HCT116 (cell line): Measurements from ENCODE around the gene RNF34. TPM values are rescaled to one million over a fixed set of nuclear protein-coding genes. Genes with fewer than 3 reads are reported as not detected.

Source experiments
- ATAC-seq: fragments of 200-7000 bp; cut with Tn5 transposase; 2 replicates; pipeline ENCODE4 v1.9.1; 2020; ENCODE audit warnings: mild to moderate bottlenecking, moderate library complexity
- BruUV-seq: library from RNA; stranded (reverse); fragments of 400-500 nt; replicated peaks from 2 replicates; lab custom pipeline; 2021; lab: Mats Ljungman, UMichigan
- CTCF ChIA-PET: fragments of 300-600 bp; sonication (Branson Sonifier 250); formaldehyde crosslinking; loops from one replicate; lab custom pipeline; 2021; ENCODE audit warnings: antibody characterized with exemption; lab: Charles Lee
- POLR2A ChIA-PET: fragments of 300-600, 350-600 bp; sonication (Branson Sonifier 250); formaldehyde crosslinking; loops from one replicate; lab custom pipeline; 2021; ENCODE audit warnings: antibody characterized with exemption; lab: Charles Lee
- RAD21 ChIA-PET, 2 experiments: fragments of 300-600 bp; sonication (Branson Sonifier 250); formaldehyde crosslinking; loops; one replicate each; lab custom pipeline; 2023; ENCODE audit warnings: low total read pairs in 2 of 2; ENCODE audit not compliant: uncharacterized antibody in 2 of 2, unreplicated experiment in 2 of 2, low non-redundant PET in 1 of 2; lab: Charles Lee
- DNase-seq: peaks from one replicate; pipeline ENCODE4 v3.0.0-alpha.2; 2010; ENCODE audit warnings: low read depth, low spot score
- H2AFZ ChIP-seq: fragments of 200-600 bp; shearing (Covaris generic), sonication (generic); 2 replicates; pipeline ENCODE4 v1.6.1; 2017; ENCODE audit warnings: low read depth, mixed run types, mixed read lengths, antibody characterized with exemption, low read length; ENCODE audit not compliant: poor library complexity, severe bottlenecking
- H3K27ac ChIP-seq: 2 replicates; pipeline ENCODE4 v1.5.1; 2012; ENCODE audit warnings: low read depth, low read length
- H3K27me3 ChIP-seq: fragments of 200-600 bp; sonication (generic); 2 replicates; pipeline ENCODE4 v1.6.1; 2016; ENCODE audit warnings: mixed run types, low read length, mixed read lengths; ENCODE audit not compliant: insufficient read depth
- H3K36me3 ChIP-seq, 2 experiments: fragments of 200-500 bp in 1 of 2; fragments of 200-600 bp in 1 of 2; sonication (Bioruptor generic) in 1 of 2; sonication (generic) in 1 of 2; 2 replicates each; pipeline versions ENCODE4 v1.5.1 to v1.6.1; 2014 to 2016; ENCODE audit warnings: low read length in 2 of 2, inconsistent platforms in 1 of 2, mixed read lengths in 1 of 2, mixed run types in 1 of 2; ENCODE audit not compliant: insufficient read depth in 2 of 2, control insufficient read depth in 1 of 2
- H3K4me1 ChIP-seq, 2 experiments: fragments of 200-600 bp in 1 of 2; sonication (generic) in 1 of 2; 2 replicates each; pipeline versions ENCODE4 v1.5.1 to v1.6.1; 2012 to 2017; ENCODE audit warnings: low read length in 2 of 2, inconsistent platforms in 1 of 2, mild to moderate bottlenecking in 1 of 2, mixed read lengths in 1 of 2, mixed run types in 1 of 2, moderate library complexity in 1 of 2; ENCODE audit not compliant: insufficient read depth in 2 of 2, control insufficient read depth in 1 of 2
- H3K4me2 ChIP-seq: fragments of 200-600 bp; sonication (generic); 2 replicates; pipeline ENCODE4 v1.6.1; 2017; ENCODE audit warnings: mixed run types, low read length, mixed read lengths
- H3K4me3 ChIP-seq, 2 experiments: fragments of 200-600 bp in 1 of 2; sonication (generic) in 1 of 2; replicated peaks in 1 of 2; 2 replicates each; pipeline ENCODE4 v1.5.1; 2011 to 2016; ENCODE audit warnings: low read length in 2 of 2, control low read depth in 1 of 2, low read depth in 1 of 2, mild to moderate bottlenecking in 1 of 2, mixed read lengths in 1 of 2, mixed run types in 1 of 2
- H3K79me2 ChIP-seq: fragments of 200-600 bp; sonication (generic); 2 replicates; pipeline ENCODE4 v1.6.1; 2017; ENCODE audit warnings: mild to moderate bottlenecking, mixed run types, low read length, moderate library complexity, mixed read lengths; ENCODE audit not compliant: insufficient read depth
- H3K9ac ChIP-seq: fragments of 200-600 bp; sonication (generic); 2 replicates; pipeline ENCODE4 v1.6.1; 2016; ENCODE audit warnings: low read length, mixed read lengths
- H3K9me2 ChIP-seq: fragments of 200-600 bp; sonication (generic), shearing (Covaris generic); 2 replicates; pipeline ENCODE4 v1.6.1; 2017; ENCODE audit warnings: mixed run types, mild to moderate bottlenecking, moderate library complexity; ENCODE audit not compliant: insufficient read depth
- H3K9me3 ChIP-seq, 2 experiments: fragments of 200-500 bp in 1 of 2; fragments of 200-600 bp in 1 of 2; sonication (Bioruptor generic) in 1 of 2; sonication (generic) in 1 of 2; 2 replicates each; pipeline ENCODE4 v1.6.1; 2014 to 2017; ENCODE audit warnings: low read length in 2 of 2, mixed read lengths in 2 of 2, inconsistent platforms in 1 of 2, low read depth in 1 of 2, mild to moderate bottlenecking in 1 of 2, mixed run types in 1 of 2, moderate library complexity in 1 of 2; ENCODE audit not compliant: control insufficient read depth in 1 of 2, insufficient read depth in 1 of 2
- H4K20me1 ChIP-seq: fragments of 200-600 bp; sonication (generic), shearing (Covaris generic); 2 replicates; pipeline ENCODE4 v1.6.1; 2017; ENCODE audit warnings: mixed run types, mild to moderate bottlenecking, moderate library complexity; ENCODE audit not compliant: insufficient read depth
- CBX3 ChIP-seq: IDR thresholded peaks from 2 replicates; pipeline ENCODE4 v1.6.1; 2012; ENCODE audit warnings: low read depth
- EZH2 ChIP-seq: fragments of 200-600 bp; sonication (generic); IDR thresholded peaks from 2 replicates; pipeline ENCODE4 v1.6.1; 2017; ENCODE audit warnings: antibody characterized with exemption, mixed run types
- EZH2phosphoT487 ChIP-seq: fragments of 200-600 bp; IDR thresholded peaks from 2 replicates; pipeline ENCODE4 v1.6.1; 2018; ENCODE audit warnings: antibody characterized with exemption, borderline replicate concordance
- FOSL1 ChIP-seq: IDR thresholded peaks from 2 replicates; pipeline ENCODE4 v1.6.1; 2012; ENCODE audit warnings: low read depth
- JUND ChIP-seq: IDR thresholded peaks from 2 replicates; pipeline ENCODE4 v1.6.1; 2012
- MAX ChIP-seq: IDR thresholded peaks from 2 replicates; pipeline ENCODE4 v1.6.1; 2012
- POLR2AphosphoS5 ChIP-seq: IDR thresholded peaks from 2 replicates; pipeline ENCODE4 v1.6.1; 2011; ENCODE audit warnings: mild to moderate bottlenecking, low read depth, low read length, moderate library complexity
- RAD21 ChIP-seq: IDR thresholded peaks from 2 replicates; pipeline ENCODE4 v1.6.1; 2012; ENCODE audit warnings: low read depth, mild to moderate bottlenecking
- REST ChIP-seq: IDR thresholded peaks from 2 replicates; pipeline ENCODE4 v1.6.1; 2012; ENCODE audit warnings: low read depth
- SP1 ChIP-seq: IDR thresholded peaks from 2 replicates; pipeline ENCODE4 v1.6.1; 2012; ENCODE audit warnings: low read depth
- SRF ChIP-seq: IDR thresholded peaks from 2 replicates; pipeline ENCODE4 v1.6.1; 2012; ENCODE audit warnings: low read depth
- TCF7L2 ChIP-seq: IDR thresholded peaks from 2 replicates; pipeline ENCODE4 v1.7.0; 2011; ENCODE audit warnings: borderline replicate concordance, inconsistent platforms; ENCODE audit not compliant: insufficient read depth, insufficient read length; ENCODE audit errors: extremely low read depth
- YY1 ChIP-seq: IDR thresholded peaks from 2 replicates; pipeline ENCODE4 v1.6.1; 2011; ENCODE audit warnings: low read length, low read depth, moderate library complexity, mild to moderate bottlenecking; ENCODE audit not compliant: insufficient replicate concordance; ENCODE audit errors: extremely low read depth
- ZNF274 ChIP-seq: fragments of 200-500 bp; sonication (Bioruptor generic); IDR thresholded peaks from 2 replicates; pipeline ENCODE4 v1.6.1; 2014; ENCODE audit warnings: mild to moderate bottlenecking, low read depth, low read length, inconsistent platforms
- intact Hi-C: fragments of 100-400 bp; cut with micrococcal nuclease; formaldehyde crosslinking; loops from 2 replicates; pipeline ENCODE4 v1.10.0; 2022
- total RNA-seq: library from RNA; stranded (reverse); gene quantifications from one replicate; pipeline ENCODE4 v1.2.1, GENCODE V29; 2021; ENCODE audit not compliant: unreplicated experiment

The RNF34 gene
- total RNA-seq, 1 experiment from 2014 or later = 47.8 TPM

DNA sequence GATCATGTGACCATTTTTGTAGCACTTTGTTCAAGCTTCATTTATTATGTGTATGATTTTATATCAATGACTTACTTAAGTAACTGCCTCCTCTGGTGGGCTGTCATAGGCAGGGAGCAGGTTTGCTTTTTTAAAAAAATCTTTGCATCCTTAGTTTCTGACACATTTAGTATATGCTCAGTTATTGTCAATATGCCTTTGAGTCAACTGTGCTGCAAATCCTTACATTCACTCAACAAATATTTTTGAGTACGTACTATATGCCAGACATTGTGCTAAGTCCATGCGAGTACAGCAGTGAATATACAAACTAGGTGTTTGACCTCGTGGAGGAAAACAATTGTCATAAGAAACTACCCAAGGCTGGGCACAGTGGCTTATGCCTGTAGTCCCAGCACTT lies 43.3 kb upstream of the RNF34 start:
- no peak overlapping the region for H3K4me2 ChIP-seq
- no peaks in the 10 kb centered on the region for H3K27me3 ChIP-seq
- CTCF ChIA-PET = no interaction called here
- DNase-seq (no peak), ATAC-seq (no peak)
- no peak overlapping the region for H3K4me3 ChIP-seq
- no peaks in the 10 kb centered on the region for H3K9me3 ChIP-seq
- peaks cover 0 to 12% of the 10 kb centered on the region in 2 experiments; a peak in 3 of 4 replicates for H3K4me1 ChIP-seq
- RAD21 ChIA-PET = no interaction called here
- intact Hi-C loops = no loop called here
- POLR2A ChIA-PET = no interaction called here
- no peaks in the 10 kb centered on the region for H3K36me3 ChIP-seq
- no peaks in the 10 kb centered on the region for H3K9me2 ChIP-seq
- no TSS peak for BruUV-seq
- no peaks in the 10 kb centered on the region for H4K20me1 ChIP-seq
- no peak for TF ChIP-seq POLR2AphosphoS5
- TF ChIP-seq CBX3 = no peak
- TF ChIP-seq FOSL1 = no peak
- TF ChIP-seq SP1 = no peak
- no peak for TF ChIP-seq RAD21
- H3K27ac ChIP-seq = no peak overlapping the region
- H3K9ac ChIP-seq = no peak overlapping the region
- H3K79me2 ChIP-seq = peaks cover 6% of the 10 kb centered on the region
- H2AFZ ChIP-seq = no peak overlapping the region

DNA sequence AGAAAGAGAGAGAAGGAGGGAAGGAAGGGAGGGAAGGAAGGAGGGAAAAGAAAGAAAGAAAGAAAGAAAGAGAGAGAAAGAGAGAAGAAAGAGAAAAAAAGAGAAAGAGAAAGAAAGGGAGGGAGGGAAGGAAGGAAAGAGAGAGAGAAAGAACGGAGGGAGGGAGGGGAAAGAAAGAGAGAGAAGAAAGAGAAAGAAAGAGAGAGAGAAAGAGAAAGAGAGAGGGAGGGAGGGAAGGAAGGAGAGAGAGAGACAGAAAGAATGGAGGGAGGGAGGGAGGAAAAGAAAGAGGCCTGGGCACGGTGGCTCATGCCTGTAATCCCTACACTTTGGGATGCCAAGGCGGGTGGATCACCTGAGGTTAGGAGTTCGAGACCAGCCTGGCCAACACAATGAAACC lies 42.6 kb upstream of the RNF34 start:
- TF ChIP-seq MAX (no peak), REST (no peak), SRF (no peak), CBX3 (no peak), TCF7L2 (no peak), YY1 (no peak), EZH2 (no peak), JUND (no peak), EZH2phosphoT487 (no peak), ZNF274 (no peak)
- Histone ChIP-seq H3K79me2 (no peaks in the 10 kb centered on the region), H3K4me1 (peaks cover 0 to 12% of the 10 kb centered on the region in 2 experiments; a peak in 3 of 4 replicates), H3K4me2 (no peak overlapping the region), H3K4me3 (no peak overlapping the region), H3K36me3 (no peaks in the 10 kb centered on the region), H2AFZ (no peak overlapping the region), H3K9me2 (no peaks in the 10 kb centered on the region), H3K27me3 (no peaks in the 10 kb centered on the region), H3K9ac (no peak overlapping the region), H3K9me3 (no peaks in the 10 kb centered on the region), H3K27ac (no peak overlapping the region), H4K20me1 (no peaks in the 10 kb centered on the region)
- ATAC-seq = no peak
- ChIA-PET RAD21 (no interaction called here), POLR2A (no interaction called here), CTCF (no interaction called here)
- intact Hi-C loops = no loop called here
- no peak for DNase-seq
- no TSS peak for BruUV-seq
